G401.6 (cell line): ENCODE results near the gene PPM1H.

ENCODE experiments used
- FAIRE-seq: peaks from 2 replicates; lab custom pipeline; 2012; peaks lifted over from hg19 to GRCh38; lab: Jason Lieb, UNC

The PPM1H gene

DNA sequence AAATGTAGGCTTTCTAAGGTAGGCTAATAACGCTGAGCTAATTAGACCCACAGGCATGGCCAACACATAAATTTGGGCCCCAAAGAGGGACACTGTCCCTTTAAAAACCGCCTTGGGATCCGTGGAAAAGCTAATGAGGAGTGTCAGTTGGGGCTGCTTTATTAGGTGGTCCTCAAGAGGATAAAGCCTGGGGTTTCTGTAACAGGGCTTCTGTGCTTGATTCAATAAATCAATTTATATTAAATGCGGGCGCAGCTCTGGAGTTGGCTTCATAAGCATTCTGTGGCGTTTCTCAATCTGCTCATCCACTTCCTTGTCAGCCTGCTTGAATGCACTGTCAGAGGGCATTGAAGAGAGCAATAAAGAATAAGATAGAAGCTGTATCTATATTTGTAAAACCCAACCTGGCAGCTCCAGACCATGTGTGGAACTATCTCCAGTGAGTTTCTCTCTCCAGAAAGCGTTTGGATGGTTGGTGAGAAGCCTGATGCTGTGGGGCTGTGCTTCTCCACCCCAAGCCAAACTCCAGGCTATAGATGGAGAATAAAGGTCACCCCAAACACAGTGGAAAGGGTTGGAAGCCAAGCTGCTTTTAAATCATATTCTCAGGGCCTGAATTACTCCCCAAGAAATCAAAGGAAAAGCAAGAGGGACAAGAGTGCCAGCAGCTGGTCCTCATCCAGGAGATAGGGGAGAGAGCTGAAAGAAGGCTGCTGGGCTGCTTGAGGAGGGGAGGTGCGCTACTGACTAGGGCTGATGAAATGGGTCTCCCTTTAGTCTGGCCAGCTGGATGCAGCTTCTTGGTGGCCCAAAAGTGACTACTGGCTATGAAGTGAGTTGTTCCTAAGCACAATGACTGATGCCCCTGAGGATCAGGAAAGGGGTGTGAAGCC, 222.0 kb downstream of the PPM1H start:
- no peak for FAIRE-seq

DNA sequence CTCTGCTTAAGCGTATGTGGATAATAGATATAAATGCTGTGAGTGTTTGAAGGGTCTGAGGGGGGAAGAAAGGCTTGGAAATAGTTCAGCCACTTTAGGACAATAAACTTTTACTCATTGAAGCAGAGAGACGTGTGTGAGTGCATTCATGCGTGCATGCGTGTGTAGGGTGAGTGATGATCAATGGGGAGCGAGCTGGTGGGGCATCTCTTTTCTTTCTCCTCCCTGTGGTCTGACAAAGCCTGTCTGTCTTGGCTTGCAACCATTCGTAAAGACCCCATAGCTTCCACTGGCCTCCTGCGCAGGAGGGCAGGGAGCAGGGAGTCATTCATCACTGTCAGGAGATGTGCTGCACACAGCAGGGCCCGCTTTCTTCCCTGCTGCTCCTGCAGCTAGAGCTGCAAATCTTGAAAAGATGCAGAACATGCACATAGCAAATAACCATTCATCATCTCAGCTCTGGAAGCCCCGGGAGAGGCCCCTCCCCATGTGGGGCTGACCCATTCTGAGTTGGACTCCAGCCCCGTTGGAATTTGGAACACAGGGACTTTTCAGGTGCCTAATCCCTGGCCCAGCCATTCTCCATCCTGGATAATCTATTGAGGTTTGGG, 223.2 kb downstream of the PPM1H start:
- no peak for FAIRE-seq

DNA sequence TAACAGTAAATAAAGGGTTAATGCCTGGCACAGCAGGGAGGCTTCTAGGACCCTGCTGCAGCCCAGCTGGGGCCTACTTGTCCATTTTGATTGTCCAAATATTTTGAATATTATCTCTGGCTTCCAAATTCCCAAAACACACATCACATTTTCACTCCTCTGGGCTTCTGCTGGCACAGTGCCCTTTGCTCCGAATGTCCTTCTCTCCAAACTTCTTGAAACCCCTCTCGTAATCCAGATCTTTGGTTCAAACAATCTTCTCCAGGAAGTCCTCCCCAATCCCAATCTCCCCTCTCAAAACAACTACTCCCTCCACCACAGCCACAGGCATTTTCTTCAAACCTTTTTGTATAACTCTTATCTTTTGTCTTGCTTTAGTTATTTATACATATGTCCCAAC, 225.6 kb downstream of the PPM1H start:
- FAIRE-seq: no peak

DNA sequence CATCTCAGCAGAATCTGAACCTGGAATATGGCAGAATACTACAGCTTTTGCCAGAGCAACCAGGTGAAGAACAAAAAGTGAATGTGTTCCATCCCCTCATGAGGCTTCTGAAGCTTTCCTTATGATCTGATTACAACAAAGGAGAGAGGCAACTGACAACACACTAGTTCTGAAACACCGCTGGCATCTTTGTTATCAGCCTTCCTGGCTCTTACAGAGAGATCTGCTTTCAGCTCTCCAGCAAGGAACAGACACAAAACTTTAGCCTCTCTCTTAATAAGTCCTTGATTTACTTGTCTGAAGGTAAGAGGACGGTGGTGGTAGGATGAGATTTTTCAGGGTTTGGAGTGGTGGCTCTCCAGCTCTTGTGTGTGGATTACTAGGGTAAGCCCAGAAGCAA, 227.0 kb downstream of the PPM1H start:
- FAIRE-seq: no peak

DNA sequence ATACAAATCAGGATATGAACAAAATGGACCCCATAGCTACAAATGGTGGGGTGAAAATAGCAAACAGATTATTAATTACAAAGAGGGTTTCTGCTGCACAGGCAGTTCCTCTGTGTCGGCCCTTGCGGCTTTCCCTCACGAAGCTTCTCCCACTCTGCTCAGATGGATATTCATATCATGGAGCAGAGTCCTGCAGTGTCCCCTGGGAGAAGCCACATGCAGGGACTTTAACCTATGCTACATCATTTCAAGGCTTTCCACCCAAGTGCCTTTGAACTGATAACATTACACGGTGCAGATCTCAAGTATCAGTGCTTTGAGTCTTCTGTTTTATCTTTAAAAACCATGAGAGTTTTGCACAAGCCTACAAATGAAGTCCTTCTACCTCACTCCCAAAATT, 229.1 kb downstream of the PPM1H start:
- FAIRE-seq: no peak

DNA sequence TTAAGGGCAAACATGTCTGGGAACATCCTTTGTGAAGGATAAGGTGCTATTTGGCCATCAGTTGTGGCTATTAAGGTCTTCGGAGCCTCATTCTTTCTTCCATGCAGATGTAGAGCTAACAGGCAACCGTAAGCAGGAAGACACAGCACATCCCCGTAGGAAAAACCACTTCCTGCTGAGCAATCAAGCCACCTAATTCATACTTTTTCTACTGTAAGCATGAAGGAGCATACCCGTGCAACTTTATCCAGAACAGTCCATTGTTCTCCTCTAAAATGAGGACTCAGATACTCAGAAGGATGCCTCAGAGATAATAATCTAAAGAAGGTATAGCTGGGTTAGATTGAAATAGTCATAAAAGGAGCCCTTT, 232.0 kb downstream of the PPM1H start:
- peak; percentile 25 for FAIRE-seq

DNA sequence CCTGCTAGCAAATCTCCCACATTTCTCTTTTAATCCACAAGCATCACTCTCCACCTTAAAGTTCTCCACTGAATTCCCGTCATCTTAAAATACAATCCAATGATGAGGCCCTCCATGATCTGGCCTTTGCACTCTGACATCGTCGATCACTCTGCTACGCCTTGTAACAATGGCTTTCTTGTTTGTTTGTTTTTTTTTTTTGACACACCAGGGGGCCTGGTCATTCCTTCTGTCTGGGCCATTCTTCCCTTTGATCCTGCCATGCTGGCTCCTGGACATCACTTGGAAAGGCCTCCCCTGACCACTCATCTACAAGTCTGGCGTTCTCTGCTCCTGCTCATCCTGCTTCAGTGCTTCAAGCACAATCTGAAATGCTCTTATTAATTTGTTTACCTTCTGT, 233.5 kb downstream of the PPM1H start:
- no peak for FAIRE-seq

DNA sequence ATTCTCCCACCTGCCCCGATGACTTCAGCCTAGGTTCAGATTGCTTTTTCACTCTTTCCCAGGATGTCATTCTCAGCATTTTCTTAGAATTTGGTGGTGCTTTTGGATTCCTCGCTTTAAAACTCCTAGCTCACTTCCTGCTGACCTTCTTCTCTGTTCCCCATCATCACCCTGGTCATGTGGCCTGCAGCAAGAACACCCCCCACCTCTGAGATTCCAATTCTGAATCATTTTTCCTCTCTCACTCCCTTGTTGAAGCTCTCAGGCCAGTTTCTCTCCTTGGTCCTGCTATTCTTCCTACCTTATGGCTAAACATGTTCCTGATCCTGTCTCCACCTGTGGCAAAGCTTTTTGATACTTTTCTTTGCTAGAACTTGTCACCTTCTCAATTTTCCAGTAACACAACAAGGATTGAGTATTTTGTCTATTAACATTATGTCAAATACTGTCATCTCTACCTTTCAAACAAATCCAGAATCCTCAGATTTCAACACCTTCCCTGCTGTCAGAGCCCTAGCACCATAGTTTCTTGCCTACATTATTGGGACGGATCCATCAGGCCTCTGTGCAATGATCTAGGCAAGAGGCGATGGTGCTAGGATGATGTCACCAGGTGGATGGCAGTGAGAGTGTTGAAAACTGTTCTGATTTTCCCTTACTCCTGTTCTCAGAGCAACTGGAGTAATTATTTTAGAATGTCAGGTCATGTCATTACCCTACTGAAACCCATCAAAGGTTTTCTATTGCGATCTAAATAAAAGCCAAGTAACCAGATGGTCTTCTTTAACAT, 234.7 kb downstream of the PPM1H start:
- FAIRE-seq: no peak

DNA sequence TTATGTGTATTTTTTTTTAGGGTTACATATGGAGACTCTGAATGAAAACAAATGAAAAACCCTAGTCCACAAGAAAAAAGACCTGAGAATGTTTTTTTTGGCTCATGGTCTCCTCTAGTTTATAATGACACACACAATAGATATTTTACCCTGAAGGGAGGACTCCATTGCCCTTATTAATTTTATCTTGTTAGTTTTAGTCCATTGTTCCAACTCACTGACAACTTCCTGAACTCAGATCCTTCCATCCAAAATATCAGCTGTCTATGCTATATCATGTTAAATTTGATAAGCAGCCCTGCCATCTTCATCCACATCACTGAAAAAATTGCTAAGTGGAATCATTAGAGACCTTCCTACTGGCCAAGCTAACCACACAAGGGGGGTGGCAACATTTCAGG, 236.2 kb downstream of the PPM1H start:
- FAIRE-seq: no peak

DNA sequence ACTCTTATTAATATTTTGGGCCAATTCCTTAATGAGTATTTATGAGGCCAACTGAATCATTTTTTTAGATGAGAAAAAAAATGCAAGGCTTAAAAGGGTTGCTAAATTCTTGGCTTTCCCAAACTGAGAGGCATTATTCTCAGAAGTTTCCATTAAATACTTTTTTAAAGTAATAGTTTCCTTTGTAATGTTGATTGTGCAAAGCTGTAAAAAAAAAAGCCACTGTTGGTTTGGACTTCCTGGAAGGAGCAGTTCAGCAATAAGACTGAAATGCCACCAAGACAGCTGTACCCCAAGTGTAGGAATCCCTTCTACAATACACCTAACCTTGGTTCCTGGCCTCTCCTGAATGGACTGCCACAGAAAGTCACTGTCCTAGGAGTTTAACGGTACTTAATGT, 237.1 kb downstream of the PPM1H start:
- no peak for FAIRE-seq

DNA sequence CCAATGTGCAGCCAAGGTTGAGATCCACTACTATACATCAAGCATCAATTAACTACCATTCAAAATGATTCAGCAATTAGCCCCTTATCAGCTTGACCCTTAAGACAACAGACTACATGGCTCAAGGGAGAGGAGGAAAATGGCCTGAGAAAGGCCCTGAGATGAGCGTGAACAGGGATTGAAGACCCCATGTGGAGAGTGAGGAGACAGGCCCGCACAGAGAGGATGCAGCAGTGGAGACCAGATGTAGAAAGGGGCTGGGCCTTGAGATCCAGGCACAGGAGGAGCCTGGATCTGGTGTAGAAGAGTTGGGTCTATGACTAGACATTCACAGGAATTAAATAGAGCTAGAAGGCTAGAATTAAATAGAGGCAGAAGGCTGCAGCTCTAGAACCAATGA, 239.3 kb downstream of the PPM1H start:
- FAIRE-seq: no peak

DNA sequence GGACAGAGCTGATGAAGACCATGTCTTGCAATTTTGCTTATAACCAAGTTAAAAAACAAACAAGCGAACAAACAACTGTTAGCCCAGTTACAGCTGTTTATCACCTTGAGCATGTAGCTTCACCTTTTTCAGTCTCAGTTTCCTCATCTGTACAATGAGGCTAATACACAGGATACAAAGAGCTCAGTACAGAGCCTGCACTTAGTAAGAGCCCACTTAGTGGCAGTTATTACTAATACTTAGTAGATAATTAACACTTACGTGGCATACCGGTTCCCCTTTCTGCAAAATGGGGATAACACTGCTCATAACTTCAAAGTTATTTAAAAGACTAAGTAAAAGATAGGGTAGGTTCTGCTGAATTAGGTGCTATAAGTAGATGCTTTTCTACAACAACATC, 240.3 kb downstream of the PPM1H start:
- no peak for FAIRE-seq

DNA sequence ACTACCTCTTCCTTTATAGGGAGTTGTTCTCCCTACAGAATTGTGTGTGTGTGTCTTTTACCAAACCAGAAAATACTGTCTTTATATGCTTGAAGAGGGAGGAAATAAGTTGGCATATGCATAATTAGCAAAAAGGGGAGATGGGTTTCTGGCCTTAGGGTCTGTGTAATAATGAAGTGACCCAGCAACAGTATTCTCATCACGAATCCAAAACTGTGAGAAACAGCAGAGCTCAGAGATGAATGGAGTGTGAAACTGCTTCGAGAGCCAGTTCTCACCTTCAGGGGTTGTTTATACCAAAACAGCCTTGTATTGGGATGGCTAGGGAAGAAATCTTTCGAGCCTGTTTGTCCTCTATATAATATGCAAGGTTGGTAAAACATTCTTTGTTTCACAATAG, 240.8 kb downstream of the PPM1H start:
- FAIRE-seq: no peak

DNA sequence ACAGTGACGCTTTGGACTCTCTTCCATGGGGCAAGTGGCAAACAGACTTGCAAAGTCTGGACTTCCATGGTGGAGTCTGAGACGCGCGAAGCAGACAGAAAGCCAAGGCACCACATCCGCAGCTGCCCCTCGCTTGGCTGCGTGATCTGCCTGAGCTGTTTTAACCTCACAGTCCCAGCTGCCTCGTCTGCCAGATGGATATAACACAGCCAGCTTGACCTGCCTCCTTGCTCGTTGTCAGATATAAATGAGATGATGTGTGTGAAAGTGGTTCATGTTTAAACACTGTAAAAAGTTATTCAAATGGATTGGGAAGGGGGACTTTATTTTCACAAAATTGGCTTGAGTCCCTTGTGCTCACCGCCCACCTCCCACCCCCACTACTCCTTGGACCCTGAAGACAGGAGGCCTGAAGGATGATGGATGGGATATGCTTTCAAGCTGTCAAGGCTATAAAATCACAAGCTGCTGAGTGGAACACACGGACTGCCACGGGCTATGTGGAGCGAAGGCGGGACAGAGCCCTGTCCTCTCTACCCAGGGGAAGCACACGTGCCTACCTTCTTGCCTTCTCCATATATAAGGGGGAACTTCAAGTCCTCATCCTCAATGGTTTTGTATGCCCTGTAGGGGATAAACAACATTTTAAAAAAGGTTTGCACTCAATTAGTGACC, 241.4 kb downstream of the PPM1H start:
- no peak for FAIRE-seq

DNA sequence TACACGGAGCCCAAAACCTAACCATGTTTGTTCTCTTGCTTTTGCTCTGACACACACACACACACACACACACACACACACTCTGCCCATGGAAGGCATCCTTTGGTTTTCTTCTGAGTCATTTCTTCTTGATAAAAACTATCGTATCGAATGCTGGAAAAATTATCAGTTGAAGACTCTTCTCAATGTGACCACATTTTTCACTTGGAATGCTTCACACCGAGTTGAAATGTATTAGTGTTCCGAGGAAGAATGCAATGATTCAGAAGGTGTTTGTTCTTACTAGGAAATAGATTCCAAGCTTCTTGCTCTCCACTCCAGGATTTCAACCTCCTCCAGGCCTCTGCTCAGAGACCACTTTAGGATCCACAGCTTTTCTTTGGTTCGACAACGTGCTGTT, 242.1 kb downstream of the PPM1H start:
- no peak for FAIRE-seq

DNA sequence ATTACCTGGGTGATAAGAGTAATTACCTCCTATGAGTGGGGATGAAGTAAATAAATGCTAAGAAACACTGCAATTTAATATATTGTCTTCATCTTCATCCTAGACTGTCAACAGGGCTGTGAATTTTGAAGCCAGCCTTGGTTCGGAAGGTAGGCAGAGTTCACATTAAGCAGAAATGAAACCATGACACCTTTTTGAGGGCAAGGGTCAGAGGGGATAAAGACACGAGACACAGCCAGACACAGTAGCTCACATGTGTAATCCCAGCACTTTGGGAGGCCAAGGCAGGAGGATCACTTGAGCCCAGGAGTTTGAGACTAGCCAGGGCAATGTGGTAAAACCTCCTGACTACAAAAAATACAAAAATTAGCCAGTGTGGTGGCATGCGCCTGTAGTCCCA, 243.6 kb downstream of the PPM1H start:
- FAIRE-seq: no peak

DNA sequence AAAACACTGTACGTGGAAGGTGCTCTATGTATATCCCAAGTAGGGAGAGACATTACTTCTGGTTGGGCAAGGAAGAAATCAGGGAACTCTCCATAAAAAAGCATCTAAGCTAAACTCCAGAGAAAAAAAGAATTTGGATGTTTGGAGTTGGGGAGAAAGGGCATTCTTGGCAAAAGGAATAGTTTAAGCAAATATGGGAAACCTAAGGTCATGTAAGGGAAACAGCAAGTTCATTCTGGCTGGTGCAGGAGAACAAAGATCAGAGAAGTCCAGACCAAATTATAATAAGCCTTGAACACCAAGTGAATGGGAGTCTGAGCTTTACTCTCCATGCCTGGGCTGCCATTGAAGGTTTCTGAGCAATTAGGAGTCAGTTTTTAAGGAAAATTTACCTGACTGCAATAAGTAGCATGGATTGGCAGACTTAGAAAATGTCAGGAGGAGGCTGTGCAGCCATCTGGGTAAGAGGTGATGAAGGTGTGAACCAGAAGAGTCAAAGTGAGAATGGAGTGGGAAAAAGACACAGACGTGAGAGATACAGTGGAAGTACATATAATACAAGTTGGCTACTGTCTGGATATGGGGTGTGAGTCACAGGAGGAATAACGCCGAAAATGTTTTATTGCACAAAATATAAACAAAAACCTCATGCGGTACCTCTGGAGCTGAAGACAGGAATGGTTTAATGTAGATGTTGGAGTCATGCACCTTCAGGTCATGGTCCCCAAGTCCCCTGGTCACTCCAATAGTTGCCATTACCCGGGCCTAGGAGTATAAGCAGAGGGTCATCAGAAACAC, 245.7 kb downstream of the PPM1H start:
- FAIRE-seq: no peak

DNA sequence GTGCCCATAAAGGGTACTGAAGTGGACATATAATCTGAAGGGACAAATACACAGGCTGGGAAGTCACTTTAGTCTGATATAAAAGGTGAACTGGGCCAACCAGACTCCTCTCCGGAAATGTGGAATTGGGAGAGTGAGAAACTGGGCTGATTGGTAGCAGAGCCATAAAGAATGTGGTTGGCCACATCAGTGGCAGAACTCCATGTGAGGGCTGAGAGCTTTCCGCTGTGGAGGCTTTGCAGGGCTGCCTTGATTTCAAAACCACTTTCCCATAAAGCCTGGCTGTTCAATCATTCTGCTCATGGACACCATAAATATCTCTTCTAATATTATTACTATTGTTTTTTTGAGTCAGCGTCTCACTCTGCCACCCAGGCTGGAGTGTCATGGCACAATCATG, 248.0 kb downstream of the PPM1H start:
- FAIRE-seq: no peak

DNA sequence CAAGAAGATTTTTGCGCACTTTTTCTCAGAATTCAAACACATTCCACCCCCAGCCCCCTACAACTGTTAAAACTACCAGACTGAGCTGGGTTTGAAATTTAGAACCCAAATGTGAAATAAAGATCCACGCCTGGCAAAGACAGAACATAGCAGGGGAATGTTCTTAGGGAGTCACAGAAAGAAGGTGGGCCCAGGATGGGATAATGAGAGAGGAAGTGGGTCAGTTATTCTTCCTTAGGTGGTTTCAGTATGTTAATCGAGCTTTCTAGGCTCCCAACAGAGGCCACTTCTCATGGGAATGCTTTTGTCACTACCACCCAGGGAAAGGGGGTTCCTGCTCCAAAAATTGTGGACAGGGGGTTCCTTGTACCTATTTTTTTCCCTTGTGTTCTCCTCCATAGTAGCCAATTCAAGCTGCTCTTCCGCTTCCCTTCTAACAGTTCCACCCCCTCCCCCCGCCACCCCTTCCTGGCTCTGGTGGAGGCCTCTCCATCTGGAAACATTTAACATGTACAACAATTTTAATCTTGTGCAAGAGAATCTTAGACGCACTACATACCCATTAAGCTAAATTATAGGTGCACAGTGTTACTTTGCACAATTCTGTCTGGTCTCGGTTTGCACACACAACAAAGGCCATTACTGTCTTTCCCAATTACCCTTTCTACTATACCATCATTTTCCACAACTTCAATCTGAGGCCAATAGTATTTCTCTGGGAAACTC, 250.2 kb downstream of the PPM1H start:
- FAIRE-seq: no peak

DNA sequence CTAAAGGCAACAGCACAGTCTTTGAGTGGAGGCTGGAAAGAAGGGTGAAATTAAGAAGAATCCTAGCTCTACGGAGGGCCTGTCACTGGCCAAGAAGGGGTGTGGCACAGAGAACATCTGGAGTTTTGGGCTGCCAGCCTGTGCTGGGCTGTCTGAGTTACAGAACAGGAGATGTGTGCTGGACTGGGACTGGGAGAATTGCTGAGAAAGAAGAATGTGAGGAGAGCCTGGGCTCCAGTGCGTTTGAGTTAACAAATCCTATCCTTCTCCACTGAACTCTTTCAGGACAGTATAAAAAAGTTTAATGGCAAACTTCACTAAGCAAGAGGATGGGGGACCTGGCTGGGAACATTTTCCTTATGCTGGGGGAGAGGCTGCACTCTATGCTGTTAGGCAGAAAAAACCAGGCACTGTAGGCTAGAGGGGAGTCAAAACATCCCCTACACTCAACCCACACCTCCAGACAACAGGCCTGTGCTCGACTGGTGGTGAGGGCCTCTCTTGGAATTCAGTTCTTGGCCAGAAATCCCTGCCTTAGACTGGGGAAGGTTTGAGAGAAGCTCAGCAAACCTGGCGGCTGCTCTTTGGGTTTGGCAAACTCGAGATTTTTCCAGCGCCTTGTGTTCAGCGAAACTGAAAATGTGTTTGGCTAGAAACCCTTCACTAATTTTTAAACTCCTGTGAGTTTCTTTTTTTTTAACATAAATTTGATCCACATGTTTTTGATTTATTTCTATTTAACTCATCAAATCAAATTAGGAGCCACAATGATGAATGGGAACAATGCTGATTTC, 251.0 kb downstream of the PPM1H start:
- no peak for FAIRE-seq
